ENCODE data around the gene FOXP1. TPM values are rescaled to one million over a fixed set of nuclear protein-coding genes. Genes with fewer than 3 reads are reported as not detected.

The FOXP1 gene
- total RNA-seq, 1 experiment from 2014 or later: 75.3 TPM

DNA sequence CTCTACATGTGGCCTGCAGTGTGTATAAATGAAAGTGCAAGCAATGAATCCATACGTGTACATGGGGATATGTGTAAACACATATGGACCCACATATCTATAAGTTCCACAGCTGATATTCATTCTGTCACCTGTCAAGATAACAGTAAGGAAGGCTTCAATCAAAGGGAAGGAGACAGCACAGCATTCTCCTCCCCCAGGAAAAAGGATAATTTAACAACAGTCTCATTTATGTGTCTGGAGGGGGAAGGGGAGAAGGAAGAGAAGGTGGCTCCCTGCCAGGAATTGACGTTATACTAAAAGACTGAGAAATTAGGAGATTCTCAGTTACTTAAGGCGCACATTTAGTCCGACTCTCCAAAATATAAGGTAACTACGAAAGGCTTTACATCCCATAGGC lies 345.9 kb downstream of the FOXP1 start:
- Histone ChIP-seq H3K27ac (ENCODE audit: insufficient read length, low read depth, low read length) (no peak overlapping the region), H4K8ac (replicated peaks; ENCODE audit: insufficient read length, low read depth, low read length) (no peak overlapping the region), H3K4me1 (ENCODE audit: insufficient read depth, low read length) (no peaks in the 10 kb centered on the region; the same call in 1 of the 2 replicates), H3K9me3 (ENCODE audit: control insufficient read depth, low read depth, low read length) (no peaks in the 10 kb centered on the region), H4K91ac (ENCODE audit: insufficient read length, low read depth, low read length) (no peak overlapping the region), H3K79me2 (ENCODE audit: insufficient read depth, low read length) (no peaks in the 10 kb centered on the region), H3K23ac (ENCODE audit: insufficient read length, low read depth, low read length) (no peak overlapping the region), H3K56ac (ENCODE audit: insufficient read length, low read depth, low read length) (no peak overlapping the region), H4K5ac (ENCODE audit: insufficient read length, low read depth, low read length) (no peak overlapping the region), H3T11ph (ENCODE audit: low read length) (no peak overlapping the region), H2BK120ac (ENCODE audit: low read depth, low read length, poor library complexity, severe bottlenecking) (no peak overlapping the region), H2AFZ (ENCODE audit: low read length) (no peak overlapping the region), H2BK5ac (ENCODE audit: insufficient read length, low read length) (no peak overlapping the region), H3K4ac (ENCODE audit: low read depth, low read length) (no peak overlapping the region), H3K79me1 (ENCODE audit: insufficient read depth, low read depth, low read length, poor library complexity, severe bottlenecking) (no peaks in the 10 kb centered on the region), H4K20me1 (ENCODE audit: control insufficient read depth, insufficient read depth, insufficient read length) (no peaks in the 10 kb centered on the region), H3K4me2 (ENCODE audit: insufficient read depth, insufficient read length, low read length) (no peak overlapping the region), H2BK12ac (ENCODE audit: insufficient read length, low read depth, low read length) (no peak overlapping the region), H3K9ac (ENCODE audit: extremely low read depth, insufficient read length, low read length) (no peak overlapping the region), H2AK5ac (ENCODE audit: insufficient read length, low read length) (no peak overlapping the region), H2BK15ac (ENCODE audit: low read depth, low read length) (no peak overlapping the region), H3K14ac (ENCODE audit: insufficient read depth, low read length) (no peak overlapping the region), H3K23me2 (ENCODE audit: insufficient read length, low read depth, low read length, poor library complexity, severe bottlenecking) (no peaks in the 10 kb centered on the region), H3K18ac (ENCODE audit: insufficient read length, low read depth, low read length) (no peak overlapping the region), H2BK20ac (ENCODE audit: low read depth, low read length, poor library complexity, severe bottlenecking) (no peak overlapping the region), H3K27me3 (ENCODE audit: insufficient read depth, low read length) (no peaks in the 10 kb centered on the region)
- no peaks in the 10 kb centered on the region for H3K9me3 Mint-ChIP-seq
- no peak overlapping the region for H3K27ac Mint-ChIP-seq
- H3K36me3 Mint-ChIP-seq (ENCODE audit: insufficient read depth in 1 of 3, low read depth in 3 of 3): peaks cover 0 to 13% (median 10%) of the 10 kb centered on the region in 3 experiments; a peak in 5 of 7 replicates
- no CpG with 5 or more reads among the region's 5 CpGs for WGBS (ENCODE audit: extremely low coverage, insufficient read length, low lambda C conversion rate)
- TF ChIP-seq CTCF (conservative IDR thresholded peaks at IDR 0.05): no peak
- no peak for DNase-seq
- peaks cover 33% of the 10 kb centered on the region in 2 experiments for H3K4me1 Mint-ChIP-seq
- H3K4me3 Mint-ChIP-seq: no peak overlapping the region
- H3K27me3 Mint-ChIP-seq (ENCODE audit: low read depth): no peaks in the 10 kb centered on the region

Measured in H9 (cell line).